Measurements from ENCODE around the gene MAML3. TPM values are rescaled to one million over a fixed set of nuclear protein-coding genes. Genes with fewer than 3 reads are reported as not detected.

MAML3 gene
- total RNA-seq, 2 experiments from 2014 or later: 4.0 to 4.1 TPM

DNA sequence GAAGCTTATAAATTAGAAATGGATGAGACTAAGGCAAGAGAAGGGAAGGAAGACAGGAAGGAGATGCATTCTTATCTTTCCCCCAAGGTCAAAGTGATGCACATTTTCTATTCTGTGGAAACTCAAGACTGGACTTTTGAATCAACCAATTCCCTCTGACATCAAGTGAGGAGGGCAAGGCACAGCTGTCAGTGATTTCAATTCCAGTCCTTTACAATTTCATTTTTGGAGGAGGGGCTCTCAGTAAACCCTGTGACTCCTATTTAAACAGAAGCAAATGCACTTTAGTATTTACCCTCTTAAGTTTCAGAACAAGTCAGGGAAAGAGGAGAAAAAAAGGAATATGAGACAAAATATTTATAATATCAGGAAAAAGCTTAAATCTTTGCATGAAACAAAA lies 354.4 kb downstream of the MAML3 start:
- ATAC-seq (no peak), DNase-seq (no peak)
- H3K9me3 Mint-ChIP-seq (ENCODE audit: insufficient read depth): no peaks in the 10 kb centered on the region
- H3K27ac Mint-ChIP-seq: no peak overlapping the region
- no peaks in the 10 kb centered on the region for H3K36me3 Mint-ChIP-seq (ENCODE audit: low read depth)
- no peak overlapping the region for H3K4me3 Mint-ChIP-seq
- ChIA-PET CTCF (interaction anchor here (1.6 kb wide), 1 partner anchor 9 kb away, joined by 6 read pairs; no protein-coding TSS in a partner anchor), POLR2A (no interaction called here)
- H3K27me3 Mint-ChIP-seq (ENCODE audit: low read depth): no peaks in the 10 kb centered on the region
- peaks cover 26% of the 10 kb centered on the region for H3K4me1 Mint-ChIP-seq (ENCODE audit: low read depth)

- no peak overlapping the region for H3K27ac Mint-ChIP-seq
- peaks cover 20% of the 10 kb centered on the region for H3K4me1 Mint-ChIP-seq (ENCODE audit: low read depth)
Observed at GRCh38 chr4:139798456-139798855, 355.5 kb downstream of the MAML3 start.

GRCh38 chr4:139797287-139797686 lies 356.7 kb downstream of the MAML3 start:
- no peak for DNase-seq
- CTCF ChIA-PET: no interaction called here

More at GRCh38 chr4:139798456-139798855, 355.5 kb downstream of the MAML3 start:
- ATAC-seq (peak; percentile 33), DNase-seq (no peak)
- Mint-ChIP-seq H3K9me3 (ENCODE audit: insufficient read depth) (no peaks in the 10 kb centered on the region), H3K4me3 (no peak overlapping the region), H3K36me3 (ENCODE audit: low read depth) (no peaks in the 10 kb centered on the region), H3K27me3 (ENCODE audit: low read depth) (no peaks in the 10 kb centered on the region)
- ChIA-PET POLR2A (no interaction called here), CTCF (no interaction called here)

DNA sequence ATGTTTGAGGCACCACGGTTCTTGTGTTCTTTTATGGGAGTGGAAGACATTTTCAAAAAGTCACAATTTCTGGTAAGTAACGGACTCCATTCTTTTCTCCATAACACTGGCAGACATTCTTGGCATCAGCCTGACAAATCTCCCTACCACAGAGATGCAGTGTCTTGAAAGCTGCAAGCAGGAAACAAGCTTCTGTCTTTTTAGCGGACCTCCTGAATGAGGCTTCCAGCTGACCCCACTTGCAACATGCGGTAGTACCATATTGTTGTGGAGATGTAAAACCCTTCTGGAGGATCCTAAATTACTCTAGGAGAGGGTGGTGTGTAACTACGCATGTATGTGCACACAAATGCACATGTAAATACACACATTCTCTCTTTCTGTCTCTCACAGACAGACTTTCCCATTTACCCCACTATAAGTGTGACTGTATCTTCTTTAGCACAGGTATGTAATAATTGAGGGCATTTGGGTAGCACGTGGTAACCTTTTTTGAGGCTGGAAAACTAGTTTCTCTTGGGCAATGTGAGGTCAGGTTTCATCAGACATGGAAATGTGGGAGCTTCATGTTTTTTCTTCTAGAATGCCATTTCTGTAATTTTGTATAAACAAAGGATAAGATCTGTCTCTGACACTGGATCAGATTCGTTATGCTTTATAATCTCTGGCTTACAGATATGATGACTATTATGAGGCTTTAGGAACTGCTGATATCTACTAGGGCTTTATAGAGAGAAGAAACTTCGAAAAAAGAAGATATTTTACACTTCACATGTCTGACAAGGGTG lies 358.3 kb downstream of the MAML3 start:
- no peaks in the 10 kb centered on the region for H3K9me3 Mint-ChIP-seq (ENCODE audit: insufficient read depth)
- ATAC-seq (no peak), DNase-seq (no peak)
- CTCF ChIA-PET: interaction anchor here (1.3 kb wide), 1 partner anchor 11 kb away, joined by 3 read pairs; no protein-coding TSS in a partner anchor
- H3K27me3 Mint-ChIP-seq (ENCODE audit: low read depth): no peaks in the 10 kb centered on the region
- H3K36me3 Mint-ChIP-seq (ENCODE audit: low read depth): no peaks in the 10 kb centered on the region
- H3K4me1 Mint-ChIP-seq (ENCODE audit: low read depth): peaks cover 14% of the 10 kb centered on the region
- H3K4me3 Mint-ChIP-seq: no peak overlapping the region
- no peak overlapping the region for H3K27ac Mint-ChIP-seq
- POLR2A ChIA-PET: interaction anchor here (0.7 kb wide), 1 partner anchor 190 kb away, joined by 8 read pairs; no protein-coding TSS in a partner anchor

More at GRCh38 chr4:139797287-139797686, 356.7 kb downstream of the MAML3 start:
- Mint-ChIP-seq H3K27ac (no peak overlapping the region), H3K36me3 (ENCODE audit: low read depth) (no peaks in the 10 kb centered on the region), H3K4me1 (ENCODE audit: low read depth) (peaks cover 14% of the 10 kb centered on the region), H3K4me3 (no peak overlapping the region), H3K27me3 (ENCODE audit: low read depth) (no peaks in the 10 kb centered on the region), H3K9me3 (ENCODE audit: insufficient read depth) (no peaks in the 10 kb centered on the region)
- no peak for ATAC-seq
- POLR2A ChIA-PET: no interaction called here

DNA sequence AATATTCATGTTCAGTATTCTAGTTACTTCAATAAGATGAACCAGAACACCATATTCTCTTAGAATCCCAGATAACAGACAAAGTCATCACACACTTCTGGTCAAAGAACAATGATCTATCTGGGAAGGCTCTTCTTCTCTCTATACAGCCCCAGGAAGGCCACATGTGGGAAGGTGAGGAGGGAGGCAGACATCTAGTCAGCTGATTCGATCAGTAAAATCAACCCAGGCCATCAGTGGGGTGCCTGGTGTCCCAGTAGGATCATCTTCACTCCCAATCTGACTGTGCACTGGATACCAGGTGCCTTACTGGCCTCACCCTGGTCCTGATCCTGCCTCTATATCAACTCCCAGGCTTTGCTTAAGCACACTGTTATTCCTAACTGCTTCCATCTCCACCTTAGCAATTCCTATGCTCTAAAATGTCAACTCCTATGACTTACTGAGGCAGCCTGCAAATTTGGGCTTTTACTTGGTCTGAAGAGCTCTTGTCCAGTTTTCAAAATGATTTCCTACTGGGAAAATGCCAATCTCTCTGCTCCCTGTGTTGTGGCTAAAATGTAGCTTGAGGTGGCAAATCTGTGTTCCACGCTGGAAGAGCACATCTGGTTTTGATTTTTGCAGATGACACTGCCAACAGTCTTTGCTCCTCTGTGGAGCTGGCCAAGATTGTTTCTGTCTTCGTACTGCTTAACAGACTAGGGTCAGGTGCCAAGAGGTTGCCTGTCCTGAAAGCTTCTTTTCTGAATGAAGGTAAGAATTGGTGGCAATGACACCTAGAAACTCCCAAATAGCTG lies 359.6 kb downstream of the MAML3 start:
- ATAC-seq (no peak), DNase-seq (no peak)
- H3K9me3 Mint-ChIP-seq (ENCODE audit: insufficient read depth): no peaks in the 10 kb centered on the region
- H3K36me3 Mint-ChIP-seq (ENCODE audit: low read depth): no peaks in the 10 kb centered on the region
- H3K27me3 Mint-ChIP-seq (ENCODE audit: low read depth): no peaks in the 10 kb centered on the region
- CTCF ChIA-PET: interaction anchor here (1.1 kb wide), 1 partner anchor 60 kb away, joined by 3 read pairs; no protein-coding TSS in a partner anchor
- H3K27ac Mint-ChIP-seq: no peak overlapping the region
- peaks cover 13% of the 10 kb centered on the region for H3K4me1 Mint-ChIP-seq (ENCODE audit: low read depth)
- POLR2A ChIA-PET: no interaction called here
- H3K4me3 Mint-ChIP-seq: no peak overlapping the region

- DNase-seq (no peak), ATAC-seq (no peak)
- Mint-ChIP-seq H3K9me3 (ENCODE audit: insufficient read depth) (no peaks in the 10 kb centered on the region), H3K36me3 (ENCODE audit: low read depth) (no peaks in the 10 kb centered on the region), H3K27me3 (ENCODE audit: low read depth) (peaks cover 3% of the 10 kb centered on the region), H3K4me1 (ENCODE audit: low read depth) (no peaks in the 10 kb centered on the region), H3K27ac (no peak overlapping the region), H3K4me3 (no peak overlapping the region)
- ChIA-PET POLR2A (no interaction called here), CTCF (no interaction called here)
Observed at GRCh38 chr4:139791681-139792080, 362.3 kb downstream of the MAML3 start.

- no peak for ATAC-seq
- POLR2A ChIA-PET: no interaction called here
- DNase-seq: no peak
- CTCF ChIA-PET: no interaction called here
- no peaks in the 10 kb centered on the region for H3K36me3 Mint-ChIP-seq (ENCODE audit: low read depth)
- H3K9me3 Mint-ChIP-seq (ENCODE audit: insufficient read depth): no peaks in the 10 kb centered on the region
- H3K4me3 Mint-ChIP-seq: no peak overlapping the region
- H3K4me1 Mint-ChIP-seq (ENCODE audit: low read depth): no peaks in the 10 kb centered on the region
- H3K27ac Mint-ChIP-seq: no peak overlapping the region
- peaks cover 3% of the 10 kb centered on the region for H3K27me3 Mint-ChIP-seq (ENCODE audit: low read depth)
Observed at GRCh38 chr4:139790291-139790690, 363.7 kb downstream of the MAML3 start.

GRCh38 chr4:139789096-139789654 lies 364.8 kb downstream of the MAML3 start:
- Mint-ChIP-seq H3K4me3 (no peak overlapping the region), H3K27me3 (ENCODE audit: low read depth) (peaks cover 3% of the 10 kb centered on the region), H3K27ac (no peak overlapping the region), H3K36me3 (ENCODE audit: low read depth) (no peaks in the 10 kb centered on the region), H3K9me3 (ENCODE audit: insufficient read depth) (no peaks in the 10 kb centered on the region), H3K4me1 (ENCODE audit: low read depth) (no peaks in the 10 kb centered on the region)
- no peak for ATAC-seq
- ChIA-PET CTCF (interaction anchor here (1.0 kb wide), 1 partner anchor 90 kb away, joined by 3 read pairs; no protein-coding TSS in a partner anchor), POLR2A (no interaction called here)
- no peak for DNase-seq

DNA sequence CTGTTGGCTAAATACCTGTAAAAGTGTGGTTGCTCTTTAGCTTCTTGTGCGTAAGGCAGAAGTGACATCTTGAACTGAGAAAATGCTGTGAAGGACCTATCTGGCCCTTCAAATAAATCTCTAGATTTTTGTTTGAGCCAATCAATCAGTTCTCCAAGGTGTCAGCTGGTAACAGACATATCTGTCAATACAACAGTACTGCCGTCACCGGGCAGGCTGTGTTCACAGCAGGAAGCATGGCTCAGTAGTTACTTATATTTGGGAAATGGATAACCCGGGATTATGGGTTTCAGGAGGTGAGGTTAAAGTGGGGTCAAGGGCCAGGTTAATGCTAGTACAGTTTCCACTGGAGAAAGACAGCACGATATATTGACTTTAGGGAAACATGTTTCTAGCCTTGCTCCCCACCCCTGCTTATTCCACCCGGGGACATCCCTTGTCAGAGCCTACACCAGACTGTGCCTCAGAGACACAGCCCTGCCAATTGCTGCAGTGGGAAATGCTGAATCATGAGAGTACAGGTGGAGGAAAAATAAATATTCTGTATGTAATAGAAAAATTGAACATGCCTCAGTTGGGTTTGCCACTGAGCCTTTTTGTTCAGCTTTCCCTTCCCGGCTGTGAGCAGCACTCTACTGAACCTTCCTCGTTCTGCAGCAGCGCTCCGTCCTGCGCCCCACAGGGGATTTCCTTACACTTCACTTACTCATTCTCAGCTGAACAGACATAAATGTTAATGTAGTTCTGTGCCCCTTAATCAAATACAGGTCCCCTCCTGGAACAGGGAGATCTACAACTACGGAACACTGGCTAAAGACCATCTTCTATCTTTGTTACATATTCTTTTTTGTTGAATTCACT lies 367.3 kb downstream of the MAML3 start:
- Mint-ChIP-seq H3K4me3 (no peak overlapping the region), H3K27ac (no peak overlapping the region), H3K27me3 (ENCODE audit: low read depth) (peaks cover 3% of the 10 kb centered on the region), H3K9me3 (ENCODE audit: insufficient read depth) (no peaks in the 10 kb centered on the region), H3K4me1 (ENCODE audit: low read depth) (no peaks in the 10 kb centered on the region), H3K36me3 (ENCODE audit: low read depth) (no peaks in the 10 kb centered on the region)
- CTCF ChIA-PET: no interaction called here
- POLR2A ChIA-PET: no interaction called here
- DNase-seq (no peak), ATAC-seq (no peak)

DNA sequence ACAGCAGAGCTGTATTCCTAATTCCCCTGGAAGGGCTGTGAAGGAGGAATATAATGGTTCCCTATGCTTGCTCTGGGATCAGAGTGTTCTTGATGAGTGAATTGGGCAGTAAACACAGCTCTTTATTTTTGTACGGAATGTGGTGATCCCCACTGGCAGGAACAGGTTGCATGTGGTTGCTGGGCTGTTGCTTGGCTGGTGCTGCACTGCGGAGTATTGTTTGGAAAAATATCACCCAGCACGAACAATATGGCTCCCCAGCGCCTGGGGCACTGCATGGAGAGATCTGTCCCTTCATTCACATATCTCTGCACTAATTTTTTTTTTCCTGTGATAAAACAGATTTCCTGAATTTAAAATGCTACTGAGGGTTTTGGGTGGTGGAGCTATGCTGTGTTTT lies 368.6 kb downstream of the MAML3 start:
- ATAC-seq (no peak), DNase-seq (no peak)
- Mint-ChIP-seq H3K4me3 (no peak overlapping the region), H3K27ac (no peak overlapping the region), H3K4me1 (ENCODE audit: low read depth) (no peaks in the 10 kb centered on the region), H3K36me3 (ENCODE audit: low read depth) (no peaks in the 10 kb centered on the region), H3K9me3 (ENCODE audit: insufficient read depth) (no peaks in the 10 kb centered on the region), H3K27me3 (ENCODE audit: low read depth) (peaks cover 3% of the 10 kb centered on the region)
- ChIA-PET CTCF (no interaction called here), POLR2A (no interaction called here)

GRCh38 chr4:139783741-139784484 lies 370.1 kb downstream of the MAML3 start:
- ATAC-seq: no peak
- H3K9me3 Mint-ChIP-seq (ENCODE audit: insufficient read depth): no peaks in the 10 kb centered on the region
- ChIA-PET CTCF (no interaction called here), POLR2A (no interaction called here)
- no peak overlapping the region for H3K27ac Mint-ChIP-seq
- peaks cover 3% of the 10 kb centered on the region for H3K27me3 Mint-ChIP-seq (ENCODE audit: low read depth)
- H3K36me3 Mint-ChIP-seq (ENCODE audit: low read depth): no peaks in the 10 kb centered on the region
- no peak overlapping the region for H3K4me3 Mint-ChIP-seq
- no peaks in the 10 kb centered on the region for H3K4me1 Mint-ChIP-seq (ENCODE audit: low read depth)
- no peak for DNase-seq

Data from activated CD8-positive, alpha-beta T cell treated with anti-CD3 and anti-CD28 coated beads, Interleukin-2, amount 10 ng/mL, durations not matched to agents 7 days and 5 days (primary cell).